ENCODE results near the gene TTC31. TPM values are rescaled to one million over a fixed set of nuclear protein-coding genes. Genes with fewer than 3 reads are reported as not detected.

TTC31 gene
- total and polyA plus RNA-seq, 2 donors (not counting 1 experiment from before 2014, with no cell fraction given), result 68.5 to 72.3 TPM

DNA sequence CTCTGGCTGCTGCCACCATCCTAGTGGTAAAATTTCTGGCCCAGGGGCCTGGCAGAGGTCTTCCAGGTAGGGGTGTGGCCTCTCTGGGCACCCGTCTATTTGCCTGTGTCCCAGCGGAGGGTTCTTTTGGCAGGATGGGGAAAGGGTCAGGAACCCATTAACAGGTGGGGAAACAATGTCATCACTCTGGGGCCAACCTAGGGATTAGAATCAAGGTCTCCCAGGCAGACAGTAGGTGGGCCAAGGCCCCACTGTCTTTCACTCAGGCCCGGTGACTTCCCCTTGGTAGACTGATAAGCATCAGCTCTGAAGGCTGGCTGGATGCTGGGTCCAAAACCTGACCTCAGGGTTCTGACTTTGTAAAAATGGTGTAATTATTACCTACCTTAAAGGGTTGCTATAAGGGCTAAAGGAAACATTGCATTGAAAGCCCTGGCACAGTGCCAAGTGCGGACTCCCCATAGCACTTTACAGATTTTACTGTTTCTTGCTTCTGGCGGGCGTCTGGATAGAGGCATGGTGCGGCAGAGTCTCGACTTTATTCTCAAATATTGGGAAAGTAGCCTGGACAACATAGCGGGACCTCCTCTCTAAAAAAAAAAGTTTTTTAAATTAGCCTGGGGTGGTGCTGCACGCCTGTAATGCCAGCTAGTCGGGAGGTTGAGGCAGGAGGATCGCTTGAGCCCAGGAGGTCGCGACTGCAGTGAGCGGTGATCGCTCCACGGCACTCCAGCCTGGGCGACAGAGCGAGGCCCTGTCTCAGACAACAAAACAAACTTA lies 14.3 kb downstream of the TTC31 start:
- peaks cover 0 to 52% (median 28%) of the 10 kb centered on the region in 4 experiments for H3K27me3 ChIP-seq (replicated peaks in 1 of 4; ENCODE audit: control extremely low read depth in 1 of 4, control insufficient read depth in 3 of 4, insufficient read depth in 4 of 4, low read length in 3 of 4)
- H3K4me3 ChIP-seq (ENCODE audit: control extremely low read depth in 1 of 5, extremely low read depth in 1 of 5, insufficient read depth in 1 of 5, low read depth in 2 of 5, low read length in 4 of 5), result peak overlapping the region in 1 of 5 experiments; percentile 69
- Mint-ChIP-seq H3K27ac (peak overlapping the region; percentile 26), H3K27me3 (peaks cover 38% of the 10 kb centered on the region), H3K4me1 (peaks cover 32% of the 10 kb centered on the region), H3K4me3 (peak overlapping the region; percentile 92), H3K9me3 (ENCODE audit: insufficient read depth) (no peaks in the 10 kb centered on the region)
- 70% methylated on average over 14 of the region's 19 CpGs for WGBS (ENCODE audit: insufficient coverage)
- H4K20me1 ChIP-seq (ENCODE audit: control insufficient read depth, insufficient read depth, low read length, poor library complexity, severe bottlenecking), result no peaks in the 10 kb centered on the region
- ATAC-seq (ENCODE audit: low read depth), result no peak
- H3K79me2 ChIP-seq (ENCODE audit: control insufficient read depth, insufficient read depth, low read length), result no peaks in the 10 kb centered on the region
- H3K27ac ChIP-seq (ENCODE audit: low read length in 2 of 2), result no peak overlapping the region
- H3K4me2 ChIP-seq (replicated peaks; ENCODE audit: low read depth, low read length, poor library complexity, severe bottlenecking), result peak overlapping the region; percentile 91
- peaks cover 31 to 34% of the 10 kb centered on the region in 2 donors for H3K4me1 ChIP-seq (ENCODE audit: control insufficient read depth in 2 of 2, insufficient read depth in 2 of 2, low read length in 2 of 2)
- no peak for TF ChIP-seq EZH2 (IDR thresholded peaks at IDR 0.05; ENCODE audit: borderline replicate concordance, insufficient read depth, low read depth, low read length, poor library complexity, severe bottlenecking)
- TF ChIP-seq, protein P1, sequence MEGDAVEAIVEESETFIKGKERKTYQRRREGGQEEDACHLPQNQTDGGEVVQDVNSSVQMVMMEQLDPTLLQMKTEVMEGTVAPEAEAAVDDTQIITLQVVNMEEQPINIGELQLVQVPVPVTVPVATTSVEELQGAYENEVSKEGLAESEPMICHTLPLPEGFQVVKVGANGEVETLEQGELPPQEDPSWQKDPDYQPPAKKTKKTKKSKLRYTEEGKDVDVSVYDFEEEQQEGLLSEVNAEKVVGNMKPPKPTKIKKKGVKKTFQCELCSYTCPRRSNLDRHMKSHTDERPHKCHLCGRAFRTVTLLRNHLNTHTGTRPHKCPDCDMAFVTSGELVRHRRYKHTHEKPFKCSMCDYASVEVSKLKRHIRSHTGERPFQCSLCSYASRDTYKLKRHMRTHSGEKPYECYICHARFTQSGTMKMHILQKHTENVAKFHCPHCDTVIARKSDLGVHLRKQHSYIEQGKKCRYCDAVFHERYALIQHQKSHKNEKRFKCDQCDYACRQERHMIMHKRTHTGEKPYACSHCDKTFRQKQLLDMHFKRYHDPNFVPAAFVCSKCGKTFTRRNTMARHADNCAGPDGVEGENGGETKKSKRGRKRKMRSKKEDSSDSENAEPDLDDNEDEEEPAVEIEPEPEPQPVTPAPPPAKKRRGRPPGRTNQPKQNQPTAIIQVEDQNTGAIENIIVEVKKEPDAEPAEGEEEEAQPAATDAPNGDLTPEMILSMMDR (IDR thresholded peaks at IDR 0.05), result no peak
- H2AFZ ChIP-seq (ENCODE audit: insufficient read depth, low read depth, low read length, poor library complexity, severe bottlenecking), result no peak overlapping the region
- peaks cover 0 to 20% of the 10 kb centered on the region in 2 experiments for H3K36me3 ChIP-seq (replicated peaks in 1 of 2; ENCODE audit: control extremely low read depth in 1 of 2, control insufficient read depth in 1 of 2, extremely low read depth in 1 of 2, insufficient read depth in 2 of 2, low read length in 1 of 2)
- no peak for DNase-seq
- intact Hi-C loops (cut with micrococcal nuclease), result loop anchor here (5.0 kb wide), 1 partner anchor 35 kb away; no protein-coding TSS in a partner anchor
- POLR2A ChIA-PET, result interaction anchor here (0.5 to 1.9 kb wide), 4 partner anchors 10 to 35 kb away, joined by 3 to 7 read pairs (median 3); partner anchors contain the start of genes AUP1, HTRA2 and PCGF1
- CTCF ChIA-PET, result interaction anchor here (1.4 to 1.7 kb wide), 3 partner anchors 10 to 89 kb away, joined by 4 to 6 read pairs (median 4); partner anchors contain the start of gene PCGF1
- H3K9ac ChIP-seq (ENCODE audit: low read length), result peak overlapping the region; percentile 70
- H3K9me3 ChIP-seq (ENCODE audit: control extremely low read depth in 1 of 3, control insufficient read depth in 2 of 3, insufficient read depth in 1 of 3, low read length in 2 of 3), result peaks cover 0 to 18% (median 0%) of the 10 kb centered on the region in 3 donors
